Myocyte (in vitro differentiated cells): ENCODE data around the gene CDH4. TPM values are rescaled to one million over a fixed set of nuclear protein-coding genes. Genes with fewer than 3 reads are reported as not detected.

Experiments
- DNase-seq: peaks from one replicate; pipeline ENCODE4 v3.0.0-alpha.2; 2012; ENCODE audit warnings: low read depth
- total RNA-seq: library from RNA; depleted of rRNA; stranded (reverse); fragments of >200 nt; gene quantifications from 2 replicates; pipeline ENCODE4 v1.2.3, GENCODE V29; 2014

CDH4 gene
- total RNA-seq, 1 donor from 2014 or later: 0.45 TPM

- DNase-seq: no peak
Measured at GRCh38 chr20:61700595-61701140, 448.6 kb downstream of the CDH4 start.

- no peak for DNase-seq
Measured at GRCh38 chr20:61701401-61701800, 449.3 kb downstream of the CDH4 start.

GRCh38 chr20:61701802-61702201 lies 449.7 kb downstream of the CDH4 start:
- DNase-seq: no peak

GRCh38 chr20:61702246-61702645 lies 450.2 kb downstream of the CDH4 start:
- no peak for DNase-seq

GRCh38 chr20:61704661-61705060 lies 452.6 kb downstream of the CDH4 start:
- DNase-seq: peak; percentile 2

DNA sequence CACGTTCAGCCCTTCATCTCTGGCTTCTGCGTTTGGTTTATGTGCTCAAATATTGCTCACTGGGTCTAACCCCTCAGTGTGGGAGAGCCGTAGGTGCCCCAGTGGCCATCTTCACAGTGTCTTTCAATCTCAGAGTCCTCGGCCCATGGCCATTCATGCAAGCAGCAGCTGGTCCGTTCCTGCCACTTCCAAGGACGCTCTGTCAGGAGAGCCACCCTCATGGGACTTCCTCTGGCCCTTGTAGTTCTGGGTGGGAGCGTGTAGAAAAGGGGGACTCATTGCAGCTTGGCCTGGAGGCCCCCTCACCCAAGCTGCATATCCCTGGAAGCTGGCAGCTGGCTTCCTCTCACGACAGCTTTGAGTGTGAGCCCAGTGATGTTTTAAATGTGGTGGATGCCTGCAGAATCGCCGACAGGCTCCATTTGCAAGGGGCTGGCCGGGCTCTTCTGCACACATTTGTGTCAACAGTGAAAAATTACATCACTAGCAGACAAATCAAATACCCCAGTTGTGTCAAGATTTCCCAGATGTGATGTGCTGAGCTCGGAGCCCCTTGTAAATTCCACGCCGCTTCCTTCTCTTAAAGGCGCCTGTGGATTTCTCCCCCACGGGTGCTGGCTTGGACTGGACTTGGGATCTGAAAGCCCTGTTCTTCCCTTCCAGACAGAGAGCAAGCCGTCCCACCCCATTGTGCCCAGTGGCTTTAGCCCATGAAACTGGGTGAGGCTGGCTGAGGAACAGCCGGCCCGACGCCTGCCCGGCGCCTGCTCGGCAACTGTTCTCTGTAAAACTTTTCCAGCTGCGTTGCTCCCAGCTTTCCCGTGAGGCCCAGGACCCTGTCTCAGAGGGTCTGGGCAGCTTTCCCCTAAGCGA lies 453.6 kb downstream of the CDH4 start:
- no peak for DNase-seq

GRCh38 chr20:61706259-61706961 lies 454.3 kb downstream of the CDH4 start:
- DNase-seq: no peak

- DNase-seq: no peak
Measured at GRCh38 chr20:61708891-61709290, 456.8 kb downstream of the CDH4 start.

DNA sequence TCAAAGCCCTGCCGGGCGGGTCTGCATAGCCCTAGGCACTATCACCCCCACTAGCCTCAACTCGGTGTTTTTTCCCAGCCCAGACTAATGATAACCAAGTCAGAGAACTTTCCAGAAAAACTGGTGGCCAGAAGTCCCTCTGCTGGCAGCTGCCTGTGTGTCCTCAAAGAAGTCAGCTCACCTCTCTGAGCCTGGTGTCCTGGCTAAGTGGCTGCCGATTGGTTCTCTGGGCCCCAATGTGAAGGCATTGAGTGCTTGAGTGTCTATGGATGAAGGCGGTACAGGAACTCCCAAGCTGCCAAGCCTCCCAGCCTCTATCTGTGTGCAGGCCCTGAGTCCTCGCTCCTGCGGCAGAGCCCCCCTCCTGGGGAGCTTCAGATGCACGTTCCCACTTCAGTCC lies 458.0 kb downstream of the CDH4 start:
- no peak for DNase-seq

DNA sequence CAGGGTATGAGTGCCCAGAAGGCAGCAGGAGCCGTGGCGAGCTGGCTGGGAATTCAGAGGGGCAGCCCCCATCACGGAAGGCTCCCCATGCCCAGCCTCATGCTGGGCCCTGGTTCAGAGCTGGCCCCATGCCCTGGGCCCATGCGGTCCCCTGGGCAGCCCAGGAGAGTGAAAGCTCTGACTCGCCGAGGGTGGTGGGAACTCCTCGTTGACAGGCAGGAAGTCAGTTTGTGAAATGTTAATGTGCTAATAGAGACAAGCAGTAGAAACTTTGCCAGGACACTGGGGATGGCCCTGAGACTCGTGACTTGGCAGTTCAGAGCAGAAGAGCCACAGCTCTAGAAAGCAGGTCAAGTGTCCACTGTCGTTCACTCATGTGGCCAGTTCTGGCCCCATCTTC lies 460.6 kb downstream of the CDH4 start:
- no peak for DNase-seq

- DNase-seq: no peak
Measured at GRCh38 chr20:61718361-61719005, 466.4 kb downstream of the CDH4 start.

DNA sequence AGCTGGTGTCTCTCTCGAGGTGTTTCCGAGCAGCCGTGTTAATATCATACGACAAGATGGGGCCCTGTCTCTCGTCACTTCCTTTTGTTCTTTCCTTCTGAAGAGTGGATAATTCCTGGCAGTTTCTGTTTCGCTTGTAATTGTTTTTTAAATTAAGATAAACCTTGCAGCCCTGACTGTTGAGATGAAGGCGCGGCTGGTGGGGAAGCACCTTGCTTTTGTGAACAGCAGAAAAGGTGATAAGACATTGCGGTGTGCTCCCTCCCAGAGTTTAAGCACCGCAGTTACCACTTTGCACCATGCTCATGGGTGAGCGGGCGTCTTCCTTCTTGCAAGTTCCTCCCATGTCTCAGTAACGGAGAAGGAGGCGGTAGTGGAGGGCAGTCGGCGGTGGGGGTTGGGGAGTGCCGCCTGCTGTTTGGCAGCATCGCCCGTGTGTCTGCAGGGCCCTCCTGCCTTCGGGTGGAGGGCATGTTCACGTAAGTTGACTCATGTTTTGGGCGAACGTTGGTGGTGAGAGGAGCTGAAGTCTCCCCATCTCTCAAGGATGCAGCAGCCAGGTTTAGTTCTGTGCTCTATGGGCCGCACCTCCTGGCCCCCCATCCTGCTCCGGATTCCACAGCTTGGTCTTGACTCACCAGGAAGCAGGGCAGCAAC lies 467.8 kb downstream of the CDH4 start:
- no peak for DNase-seq

DNA sequence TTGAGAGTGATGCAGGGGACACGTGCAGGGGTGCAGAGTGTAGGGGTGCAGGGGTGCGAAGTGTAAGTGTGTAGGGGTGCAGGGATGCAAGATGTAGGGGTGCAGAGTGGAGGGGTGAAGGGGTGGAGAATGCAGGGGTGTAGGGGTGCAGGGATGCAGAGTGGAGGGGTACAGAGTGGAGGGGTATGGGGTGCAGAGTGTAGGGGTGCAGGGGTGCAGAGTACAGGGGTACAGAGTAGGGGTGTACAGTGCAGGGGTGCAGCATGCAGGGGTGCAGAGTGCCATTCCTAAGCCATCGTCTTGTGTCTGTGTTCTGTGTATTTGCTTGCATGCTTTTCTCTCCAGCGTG lies 468.3 kb downstream of the CDH4 start:
- no peak for DNase-seq

DNA sequence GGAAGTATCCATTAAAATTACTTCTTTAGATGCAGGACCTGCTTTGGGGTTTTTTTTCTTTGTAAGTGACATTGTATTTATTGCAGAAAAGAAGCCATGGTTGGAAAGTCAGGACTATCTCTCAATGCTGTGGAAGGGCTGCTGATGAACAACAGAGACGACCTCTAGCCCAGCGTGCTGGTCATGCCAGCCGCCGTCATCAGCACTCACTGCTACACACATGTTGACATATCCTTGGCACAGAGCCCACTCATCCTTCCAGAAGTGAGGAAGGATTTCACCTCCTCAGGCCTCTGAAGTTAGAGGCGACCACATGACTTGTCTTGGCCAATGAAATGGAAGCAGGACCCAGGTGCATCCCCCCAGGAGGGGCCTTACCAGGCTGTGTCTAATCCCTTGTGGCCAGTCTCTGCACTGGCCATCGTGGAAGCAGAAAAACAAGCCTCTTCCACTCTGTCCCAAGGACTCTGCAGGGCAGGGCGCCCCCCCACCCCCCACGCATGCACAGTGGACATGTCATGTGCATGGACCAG lies 470.2 kb downstream of the CDH4 start:
- DNase-seq: no peak

- DNase-seq: no peak
Measured at GRCh38 chr20:61723529-61724257, 471.6 kb downstream of the CDH4 start.

DNA sequence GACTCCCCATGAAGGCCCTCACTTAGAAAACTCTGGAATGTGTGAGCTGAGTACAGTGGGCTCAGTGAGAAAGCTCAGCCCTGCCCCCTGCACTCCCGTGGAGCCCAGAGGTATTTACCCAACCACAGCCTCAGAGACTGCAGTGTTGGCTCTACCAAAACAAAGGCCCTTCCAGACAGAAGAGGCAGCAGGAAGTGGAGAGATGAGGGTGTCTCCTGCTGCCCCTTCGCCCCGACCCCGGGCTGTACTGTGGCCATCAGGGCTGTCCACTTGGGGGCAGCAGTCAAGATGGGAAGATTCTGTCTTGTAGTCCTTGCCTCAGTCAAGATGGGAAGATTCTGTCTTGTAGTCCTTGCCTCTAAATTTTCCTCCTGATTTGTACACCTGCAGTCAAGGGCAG lies 472.3 kb downstream of the CDH4 start:
- DNase-seq: no peak

DNA sequence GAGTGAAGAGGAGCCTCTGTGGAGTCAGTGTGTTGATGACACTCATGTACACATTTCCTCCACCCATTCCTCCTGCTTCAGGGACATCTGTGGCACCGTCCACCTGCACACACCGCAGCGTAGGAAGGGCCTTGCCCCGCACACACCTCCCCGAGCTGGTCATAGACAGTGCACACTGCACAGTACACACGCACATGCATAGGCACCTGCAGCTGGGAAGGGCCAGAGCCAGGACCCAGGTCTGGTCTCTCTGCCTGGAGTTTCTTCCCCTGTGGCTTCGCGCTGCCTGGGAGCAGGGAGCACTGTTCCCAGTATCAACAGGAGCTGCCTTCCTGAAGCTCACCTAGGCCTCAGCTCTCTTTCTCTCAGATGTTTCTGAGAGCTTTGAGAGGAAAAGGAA lies 473.1 kb downstream of the CDH4 start:
- no peak for DNase-seq

DNA sequence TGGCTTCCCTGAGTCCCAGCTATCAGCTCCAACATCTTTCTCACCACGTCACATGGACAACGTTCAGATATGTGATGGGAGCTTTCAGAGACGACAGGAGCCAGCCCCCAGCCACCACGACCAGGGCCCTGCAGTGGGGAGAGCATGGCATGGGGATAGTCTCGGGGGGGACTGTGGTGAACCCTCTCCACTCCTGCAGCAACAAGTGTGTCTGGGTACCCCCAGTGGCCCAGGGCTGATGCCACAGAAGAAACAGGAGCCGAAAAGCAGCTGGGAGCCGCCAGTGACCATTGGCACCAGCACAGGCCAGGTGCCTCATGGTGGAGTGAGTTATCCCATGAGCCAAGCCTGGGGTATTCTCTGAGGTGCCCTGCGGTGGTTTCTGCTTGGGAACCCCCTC lies 473.9 kb downstream of the CDH4 start:
- no peak for DNase-seq

GRCh38 chr20:61726979-61727378 lies 474.9 kb downstream of the CDH4 start:
- DNase-seq: no peak

GRCh38 chr20:61727761-61728160 lies 475.7 kb downstream of the CDH4 start:
- no peak for DNase-seq

DNA sequence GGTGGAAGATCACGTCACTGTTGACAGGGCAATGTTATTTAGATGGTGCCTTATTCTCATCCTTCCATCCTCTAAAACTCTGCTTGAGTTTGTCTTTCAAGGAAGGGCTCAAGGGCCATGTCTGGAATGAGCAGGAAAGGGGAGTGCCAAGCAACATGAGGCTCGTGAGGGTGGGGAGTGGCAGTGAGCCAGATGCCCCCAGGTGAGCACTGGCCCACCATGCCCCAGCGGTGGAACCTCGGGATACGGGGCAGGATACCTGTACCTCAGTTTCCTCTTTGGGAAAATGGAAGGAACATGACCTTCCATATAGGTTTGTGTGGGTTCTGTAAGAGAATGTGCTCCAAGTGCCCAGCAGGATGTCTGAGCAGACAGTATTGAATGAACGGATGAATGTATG lies 476.3 kb downstream of the CDH4 start:
- DNase-seq: no peak
